CD4-positive, alpha-beta T cell (primary cell): Measurements from ENCODE around the gene KIF23. TPM values are rescaled to one million over a fixed set of nuclear protein-coding genes. Genes with fewer than 3 reads are reported as not detected.
A peak's percentile ranks its signal among the peaks of the same experiment; 100 is the strongest.

Experiments used
- ATAC-seq: fragments of 200-7000 bp; cut with Tn5 transposase; one replicate; pipeline ENCODE4 v1.10.0; 2022; ENCODE audit warnings: mild to moderate bottlenecking; ENCODE audit not compliant: poor library complexity
- CTCF ChIA-PET: fragments of 350-600 bp; sonication (Branson Sonifier 250); formaldehyde crosslinking; loops from one replicate; lab custom pipeline; 2021; ENCODE audit warnings: antibody characterized with exemption, inconsistent platforms; lab: Charles Lee
- POLR2A ChIA-PET: fragments of 350-600 bp; sonication (Branson Sonifier 250); formaldehyde crosslinking; loops from one replicate; lab custom pipeline; 2021; ENCODE audit warnings: antibody characterized with exemption, inconsistent platforms; lab: Charles Lee
- DNase-seq, 14 experiments: peaks; one replicate each; pipeline ENCODE4 v3.0.0-alpha.2; 2013 to 2020; ENCODE audit warnings: mixed read lengths in 2 of 14
- H3K27ac ChIP-seq, 2 donors: one replicate each; pipeline versions ENCODE4 v1.5.1 to v1.7.0; 2013; ENCODE audit warnings: low read length in 2 of 2, low read depth in 1 of 2, mild to moderate bottlenecking in 1 of 2
- H3K27me3 ChIP-seq, 2 experiments: 1 replicate in 1 of 2; 2 replicates in 1 of 2; pipeline versions ENCODE4 v1.6.1 to v1.7.0; 2013; ENCODE audit warnings: low read length in 2 of 2, control low read depth in 1 of 2, mild to moderate bottlenecking in 1 of 2, moderate library complexity in 1 of 2; ENCODE audit not compliant: insufficient read depth in 2 of 2, control insufficient read depth in 1 of 2
- H3K36me3 ChIP-seq: one replicate; pipeline ENCODE4 v1.6.1; 2013; ENCODE audit warnings: low read length, control low read depth; ENCODE audit not compliant: insufficient read depth
- H3K4me1 ChIP-seq: one replicate; pipeline ENCODE4 v1.6.1; 2013; ENCODE audit warnings: low read length, control low read depth; ENCODE audit not compliant: insufficient read depth
- H3K4me3 ChIP-seq: one replicate; pipeline ENCODE4 v1.5.1; 2013; ENCODE audit warnings: mild to moderate bottlenecking, low read length, moderate library complexity
- H3K9me3 ChIP-seq, 2 experiments: 1 replicate in 1 of 2; 2 replicates in 1 of 2; pipeline versions ENCODE4 v1.6.1 to v1.7.0; 2013; ENCODE audit warnings: low read length in 2 of 2, mild to moderate bottlenecking in 2 of 2, control low read depth in 1 of 2, moderate library complexity in 1 of 2; ENCODE audit not compliant: control insufficient read depth in 1 of 2, insufficient read depth in 1 of 2
- H3K27ac Mint-ChIP-seq: one replicate; pipeline ENCODE4 v1.8.0; 2020; ENCODE audit warnings: mixed read lengths
- H3K27me3 Mint-ChIP-seq: one replicate; pipeline ENCODE4 v1.8.0; 2021; ENCODE audit warnings: mixed read lengths
- H3K36me3 Mint-ChIP-seq: one replicate; pipeline ENCODE4 v1.8.0; 2021; ENCODE audit warnings: low read depth, mixed read lengths
- H3K4me1 Mint-ChIP-seq: one replicate; pipeline ENCODE4 v1.8.0; 2021; ENCODE audit warnings: low read depth, mixed read lengths
- H3K4me3 Mint-ChIP-seq: one replicate; pipeline ENCODE4 v1.8.0; 2020; ENCODE audit warnings: mild to moderate bottlenecking, mixed read lengths
- H3K9me3 Mint-ChIP-seq: one replicate; pipeline ENCODE4 v1.8.0; 2020; ENCODE audit warnings: mixed read lengths
- intact Hi-C, 2 experiments: fragments of 100-400 bp; cut with DNase I in 1 of 2; cut with micrococcal nuclease in 1 of 2; formaldehyde crosslinking; loops; one replicate each; pipeline versions ENCODE4 v1.15.1 to v1.9.0; 2023 to 2025; cut with DNase I, micrococcal nuclease
- total RNA-seq, 174 experiments: library from RNA in 2 of 174; stranded (reverse) in 2 of 174; gene quantifications; one replicate each; pipeline ENCODE4 v1.2.3 and lab custom pipeline; 2021 to 2026
- TF ChIP-seq, protein P1 (sequence below): fragments of 200-600 bp; IDR thresholded peaks from one replicate; pipeline ENCODE4 v1.8.0; 2022; ENCODE audit warnings: antibody characterized with exemption, mild to moderate bottlenecking

Gene KIF23
- total RNA-seq, 2 experiments from 2014 or later, result 0.71 to 1.1 TPM

DNA sequence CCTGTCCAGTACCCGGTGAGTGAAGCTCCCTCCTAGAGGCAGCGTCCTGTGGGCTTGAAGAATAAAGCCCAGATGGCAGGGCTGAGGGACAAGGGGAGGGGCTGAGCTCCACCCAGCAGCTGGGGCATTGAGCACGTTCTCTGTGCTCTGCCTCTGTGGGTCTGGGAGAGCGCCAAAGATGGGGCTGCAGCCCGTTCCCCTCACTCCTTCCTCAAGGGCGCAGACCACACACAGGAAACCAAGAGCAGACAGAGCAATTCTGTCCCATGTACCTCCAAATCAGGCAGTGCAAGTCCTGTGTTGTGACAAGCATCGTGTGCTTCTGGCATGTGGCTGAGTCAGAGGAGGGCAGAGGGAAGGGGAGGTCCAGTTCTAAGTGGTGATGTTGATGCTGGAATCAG, 15.7 kb upstream of the KIF23 start:
- CTCF ChIA-PET, result no interaction called here
- TF ChIP-seq, protein P1, sequence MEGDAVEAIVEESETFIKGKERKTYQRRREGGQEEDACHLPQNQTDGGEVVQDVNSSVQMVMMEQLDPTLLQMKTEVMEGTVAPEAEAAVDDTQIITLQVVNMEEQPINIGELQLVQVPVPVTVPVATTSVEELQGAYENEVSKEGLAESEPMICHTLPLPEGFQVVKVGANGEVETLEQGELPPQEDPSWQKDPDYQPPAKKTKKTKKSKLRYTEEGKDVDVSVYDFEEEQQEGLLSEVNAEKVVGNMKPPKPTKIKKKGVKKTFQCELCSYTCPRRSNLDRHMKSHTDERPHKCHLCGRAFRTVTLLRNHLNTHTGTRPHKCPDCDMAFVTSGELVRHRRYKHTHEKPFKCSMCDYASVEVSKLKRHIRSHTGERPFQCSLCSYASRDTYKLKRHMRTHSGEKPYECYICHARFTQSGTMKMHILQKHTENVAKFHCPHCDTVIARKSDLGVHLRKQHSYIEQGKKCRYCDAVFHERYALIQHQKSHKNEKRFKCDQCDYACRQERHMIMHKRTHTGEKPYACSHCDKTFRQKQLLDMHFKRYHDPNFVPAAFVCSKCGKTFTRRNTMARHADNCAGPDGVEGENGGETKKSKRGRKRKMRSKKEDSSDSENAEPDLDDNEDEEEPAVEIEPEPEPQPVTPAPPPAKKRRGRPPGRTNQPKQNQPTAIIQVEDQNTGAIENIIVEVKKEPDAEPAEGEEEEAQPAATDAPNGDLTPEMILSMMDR, result no peak
- Histone ChIP-seq H3K4me1 (peaks cover 11% of the 10 kb centered on the region), H3K27me3 (no peaks in the 10 kb centered on the region), H3K9me3 (no peaks in the 10 kb centered on the region), H3K4me3 (no peak overlapping the region), H3K36me3 (no peaks in the 10 kb centered on the region), H3K27ac (no peak overlapping the region)
- Mint-ChIP-seq H3K36me3 (no peaks in the 10 kb centered on the region), H3K27me3 (no peaks in the 10 kb centered on the region), H3K4me3 (no peak overlapping the region), H3K4me1 (peaks cover 8% of the 10 kb centered on the region), H3K9me3 (no peaks in the 10 kb centered on the region), H3K27ac (no peak overlapping the region)
- DNase-seq (no peak), ATAC-seq (peak; percentile 20)
- POLR2A ChIA-PET, result no interaction called here
- intact Hi-C loops, result no loop called here

DNA sequence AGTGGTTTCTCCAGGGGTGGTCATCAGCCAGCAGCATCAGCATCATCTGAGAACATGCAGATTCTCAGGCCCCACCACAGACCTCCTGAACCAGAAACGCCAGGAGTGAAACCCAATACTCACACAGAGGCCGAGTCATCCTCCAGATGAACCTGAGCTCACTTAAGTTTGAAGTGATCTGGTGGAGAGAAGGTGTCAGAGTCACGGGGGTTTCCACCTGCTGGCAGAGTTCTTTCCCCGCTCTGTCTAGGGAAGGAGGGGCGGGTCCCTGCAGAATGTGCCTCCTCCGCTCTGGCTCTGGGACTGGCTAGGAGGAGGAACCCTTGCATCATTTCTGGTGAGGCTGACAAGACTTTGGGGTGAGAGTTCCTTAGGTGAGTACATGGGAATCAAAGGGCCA, 13.3 kb upstream of the KIF23 start:
- no peak overlapping the region for H3K4me3 Mint-ChIP-seq
- Histone ChIP-seq H3K4me1 (peaks cover 3% of the 10 kb centered on the region), H3K27me3 (no peaks in the 10 kb centered on the region), H3K4me3 (no peak overlapping the region), H3K9me3 (no peaks in the 10 kb centered on the region), H3K36me3 (no peaks in the 10 kb centered on the region), H3K27ac (no peak overlapping the region)
- TF ChIP-seq, protein P1, result no peak
- H3K4me1 Mint-ChIP-seq, result no peaks in the 10 kb centered on the region
- no peak for ATAC-seq
- ChIA-PET CTCF (no interaction called here), POLR2A (no interaction called here)
- H3K36me3 Mint-ChIP-seq, result no peaks in the 10 kb centered on the region
- DNase-seq, result no peak
- H3K27ac Mint-ChIP-seq, result no peak overlapping the region
- H3K27me3 Mint-ChIP-seq, result no peaks in the 10 kb centered on the region
- intact Hi-C loops, result loop anchor here in 1 of 2 experiments (1.0 kb wide), 1 partner anchor 14 kb away; no protein-coding TSS in a partner anchor
- H3K9me3 Mint-ChIP-seq, result no peaks in the 10 kb centered on the region

DNA sequence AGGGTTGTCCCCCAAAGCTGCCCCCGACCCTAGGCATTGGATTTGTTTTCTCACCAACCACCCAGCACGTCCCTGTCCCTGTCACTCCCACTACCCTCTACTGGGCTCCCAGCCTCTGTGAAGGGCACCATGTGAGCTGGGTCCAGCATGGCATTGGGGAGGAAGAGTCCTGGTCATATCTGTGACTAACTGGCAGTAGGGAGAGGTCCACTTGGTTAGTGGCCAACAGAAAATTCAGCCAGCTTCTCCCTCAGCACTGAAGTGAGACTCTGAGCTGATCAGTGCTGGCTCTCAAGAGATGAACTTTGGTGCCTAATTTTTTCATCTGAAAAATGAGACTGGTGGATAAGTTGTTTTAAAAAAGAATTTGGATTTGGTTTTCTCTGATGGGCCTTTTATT, 11.3 kb upstream of the KIF23 start:
- TF ChIP-seq, protein P1, result no peak
- Histone ChIP-seq H3K4me1 (peaks cover 3% of the 10 kb centered on the region), H3K27me3 (no peaks in the 10 kb centered on the region), H3K9me3 (no peaks in the 10 kb centered on the region), H3K4me3 (no peak overlapping the region), H3K27ac (no peak overlapping the region), H3K36me3 (no peaks in the 10 kb centered on the region)
- Mint-ChIP-seq H3K4me3 (no peak overlapping the region), H3K27ac (no peak overlapping the region), H3K4me1 (no peaks in the 10 kb centered on the region), H3K9me3 (no peaks in the 10 kb centered on the region), H3K27me3 (peaks cover 4% of the 10 kb centered on the region), H3K36me3 (no peaks in the 10 kb centered on the region)
- DNase-seq, result no peak
- ATAC-seq, result no peak
- ChIA-PET CTCF (interaction anchor here (1.3 to 2.2 kb wide), 2 partner anchors 8 to 60 kb away, joined by 3 to 7 read pairs; no protein-coding TSS in a partner anchor), POLR2A (no interaction called here)
- intact Hi-C loops, result no loop called here
